Measurements from ENCODE around the gene PAX3.

GRCh38 chr2:222261504-222261903 is 37.3 kb downstream of the PAX3 start:
- no peak for TF ChIP-seq CTCF (IDR thresholded peaks at IDR 0.05)
- no peak for TF ChIP-seq POLR2A (IDR thresholded peaks at IDR 0.05)
